ENCODE data around the gene C10orf90.

DNA sequence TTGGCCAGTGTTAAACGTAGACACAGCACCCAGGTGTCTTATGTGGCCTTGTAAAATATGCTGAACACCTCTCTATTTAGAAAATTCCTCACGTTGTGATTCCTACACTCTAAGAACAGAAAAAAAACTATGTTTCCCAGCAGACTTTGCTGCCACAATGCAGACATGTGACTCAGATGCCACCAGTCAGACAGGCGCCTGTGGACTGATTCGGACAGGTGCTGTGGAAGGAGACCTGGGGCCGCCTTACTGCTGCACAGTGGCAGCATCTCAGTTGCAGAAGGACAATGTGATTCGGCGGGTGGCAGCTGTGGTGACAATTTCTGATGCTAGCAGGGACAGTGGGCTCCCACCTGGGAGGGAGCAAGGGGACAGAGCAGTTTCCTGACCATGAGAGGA is 88.8 kb downstream of the C10orf90 start:
- TF ChIP-seq REST (IDR thresholded peaks at IDR 0.05; ENCODE audit: insufficient replicate concordance, low read depth) = no peak
- TF ChIP-seq, protein P1, sequence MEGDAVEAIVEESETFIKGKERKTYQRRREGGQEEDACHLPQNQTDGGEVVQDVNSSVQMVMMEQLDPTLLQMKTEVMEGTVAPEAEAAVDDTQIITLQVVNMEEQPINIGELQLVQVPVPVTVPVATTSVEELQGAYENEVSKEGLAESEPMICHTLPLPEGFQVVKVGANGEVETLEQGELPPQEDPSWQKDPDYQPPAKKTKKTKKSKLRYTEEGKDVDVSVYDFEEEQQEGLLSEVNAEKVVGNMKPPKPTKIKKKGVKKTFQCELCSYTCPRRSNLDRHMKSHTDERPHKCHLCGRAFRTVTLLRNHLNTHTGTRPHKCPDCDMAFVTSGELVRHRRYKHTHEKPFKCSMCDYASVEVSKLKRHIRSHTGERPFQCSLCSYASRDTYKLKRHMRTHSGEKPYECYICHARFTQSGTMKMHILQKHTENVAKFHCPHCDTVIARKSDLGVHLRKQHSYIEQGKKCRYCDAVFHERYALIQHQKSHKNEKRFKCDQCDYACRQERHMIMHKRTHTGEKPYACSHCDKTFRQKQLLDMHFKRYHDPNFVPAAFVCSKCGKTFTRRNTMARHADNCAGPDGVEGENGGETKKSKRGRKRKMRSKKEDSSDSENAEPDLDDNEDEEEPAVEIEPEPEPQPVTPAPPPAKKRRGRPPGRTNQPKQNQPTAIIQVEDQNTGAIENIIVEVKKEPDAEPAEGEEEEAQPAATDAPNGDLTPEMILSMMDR (IDR thresholded peaks at IDR 0.05; ENCODE audit: insufficient read depth, low read length) = no peak
- TF ChIP-seq GABPA (IDR thresholded peaks at IDR 0.05; ENCODE audit: low read depth) = no peak
- no peak for TF ChIP-seq SPI1 (IDR thresholded peaks at IDR 0.05; ENCODE audit: borderline replicate concordance, low read depth)

Measured in HL-60 (cell line).